Tibial artery (tissue), 4 donors: ENCODE results near the gene DNAAF3.

ENCODE experiments used
- DNase-seq, 2 donors: peaks; one replicate each; pipeline ENCODE4 v3.0.0-alpha.2; 2019
- H3K27ac ChIP-seq, 2 donors: fragments of 200-600 bp; sonication (generic) in 1 of 2; 1 replicate in 1 of 2; 2 replicates in 1 of 2; pipeline ENCODE4 v1.5.1; 2018 to 2019; ENCODE audit warnings: mild to moderate bottlenecking in 1 of 2
- H3K27me3 ChIP-seq, 2 donors: fragments of 200-600 bp; sonication (generic) in 1 of 2; one replicate each; pipeline versions ENCODE4 v1.5.1 to v1.6.0; 2016 to 2019
- H3K36me3 ChIP-seq, 3 donors: fragments of 200-600 bp; sonication (generic) in 2 of 3; one replicate each; pipeline ENCODE4 v1.5.1; 2016 to 2019; ENCODE audit warnings: mild to moderate bottlenecking in 2 of 3
- H3K4me1 ChIP-seq, 4 donors: fragments of 200-600 bp; sonication (generic) in 2 of 4; 1 replicate in 3 of 4; 2 replicates in 1 of 4; pipeline ENCODE4 v1.5.1; 2016 to 2019
- H3K4me3 ChIP-seq, 2 donors: fragments of 200-600 bp; sonication (generic) in 1 of 2; 1 replicate in 1 of 2; 2 replicates in 1 of 2; pipeline ENCODE4 v1.5.1; 2018 to 2019; ENCODE audit warnings: mild to moderate bottlenecking in 2 of 2
- H3K9me3 ChIP-seq, 3 donors: fragments of 200-600 bp; sonication (generic) in 1 of 3; one replicate each; pipeline ENCODE4 v1.5.1; 2016 to 2019
- intact Hi-C: fragments of 100-400 bp; cut with DNase I; formaldehyde crosslinking; loops from one replicate; pipeline ENCODE4 v1.15.0; 2023; ENCODE audit warnings: low total_unique reads
- TF ChIP-seq, protein P1 (sequence below), 2 experiments: fragments of 200-600 bp in 1 of 2; fragments of 450-650 bp in 1 of 2; IDR thresholded peaks; one replicate each; pipeline ENCODE4 v1.5.1; 2017 to 2019; ENCODE audit warnings: antibody characterized with exemption in 2 of 2, mild to moderate bottlenecking in 1 of 2, moderate library complexity in 1 of 2

The DNAAF3 gene

DNA sequence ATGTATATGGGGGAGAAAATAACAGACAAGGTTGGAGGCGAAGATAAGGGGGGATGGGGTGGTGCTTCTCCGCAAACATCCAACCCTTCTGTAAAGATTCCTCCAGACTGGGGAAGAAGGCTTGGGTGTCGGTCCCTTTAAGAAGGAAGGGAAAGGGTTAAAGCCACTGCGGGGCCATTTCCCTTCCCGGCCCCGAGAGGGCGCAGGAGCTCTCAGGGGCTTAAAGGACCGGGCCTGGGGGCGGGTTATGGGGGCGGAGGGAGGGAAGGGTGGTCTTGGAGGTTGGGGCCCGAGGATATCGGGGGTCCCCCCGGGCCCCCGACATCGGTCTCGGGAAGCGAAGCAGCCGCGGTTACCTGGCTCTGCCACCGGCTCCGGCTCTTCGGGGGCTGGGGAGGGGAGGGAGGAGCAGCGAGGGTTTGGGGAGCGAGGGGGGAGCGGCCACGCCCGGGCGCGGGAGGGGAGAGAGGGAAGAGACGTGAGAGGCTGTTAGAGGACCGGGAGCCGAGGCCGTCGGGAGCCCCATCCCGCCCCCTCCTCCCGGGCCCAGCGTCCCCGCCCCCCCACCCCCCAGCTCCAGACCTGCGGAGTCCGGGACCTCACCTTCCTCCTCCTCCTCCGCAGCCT is 20.2 kb downstream of the DNAAF3 start:
- H3K4me3 ChIP-seq: no peak overlapping the region

GRCh38 chr19:55145232-55145631 is 21.2 kb downstream of the DNAAF3 start:
- peaks cover 7 to 97% of the 10 kb centered on the region in 2 donors for H3K27me3 ChIP-seq
- peaks cover 0 to 19% (median 4%) of the 10 kb centered on the region in 4 donors for H3K4me1 ChIP-seq
- no peak overlapping the region for H3K4me3 ChIP-seq
- TF ChIP-seq, protein P1, sequence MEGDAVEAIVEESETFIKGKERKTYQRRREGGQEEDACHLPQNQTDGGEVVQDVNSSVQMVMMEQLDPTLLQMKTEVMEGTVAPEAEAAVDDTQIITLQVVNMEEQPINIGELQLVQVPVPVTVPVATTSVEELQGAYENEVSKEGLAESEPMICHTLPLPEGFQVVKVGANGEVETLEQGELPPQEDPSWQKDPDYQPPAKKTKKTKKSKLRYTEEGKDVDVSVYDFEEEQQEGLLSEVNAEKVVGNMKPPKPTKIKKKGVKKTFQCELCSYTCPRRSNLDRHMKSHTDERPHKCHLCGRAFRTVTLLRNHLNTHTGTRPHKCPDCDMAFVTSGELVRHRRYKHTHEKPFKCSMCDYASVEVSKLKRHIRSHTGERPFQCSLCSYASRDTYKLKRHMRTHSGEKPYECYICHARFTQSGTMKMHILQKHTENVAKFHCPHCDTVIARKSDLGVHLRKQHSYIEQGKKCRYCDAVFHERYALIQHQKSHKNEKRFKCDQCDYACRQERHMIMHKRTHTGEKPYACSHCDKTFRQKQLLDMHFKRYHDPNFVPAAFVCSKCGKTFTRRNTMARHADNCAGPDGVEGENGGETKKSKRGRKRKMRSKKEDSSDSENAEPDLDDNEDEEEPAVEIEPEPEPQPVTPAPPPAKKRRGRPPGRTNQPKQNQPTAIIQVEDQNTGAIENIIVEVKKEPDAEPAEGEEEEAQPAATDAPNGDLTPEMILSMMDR (IDR thresholded peaks at IDR 0.05): no peak
- no peak overlapping the region for H3K27ac ChIP-seq
- no peaks in the 10 kb centered on the region for H3K36me3 ChIP-seq
- intact Hi-C loops: loop anchor here (5.0 kb wide), 1 partner anchor 357 kb away; no protein-coding TSS in a partner anchor
- DNase-seq: no peak
- H3K9me3 ChIP-seq: no peaks in the 10 kb centered on the region

More for the DNA sequence above, 20.2 kb downstream of the DNAAF3 start:
- no peaks in the 10 kb centered on the region for H3K36me3 ChIP-seq
- DNase-seq: no peak
- no peaks in the 10 kb centered on the region for H3K9me3 ChIP-seq
- peaks cover 0 to 18% (median 4%) of the 10 kb centered on the region in 4 donors for H3K4me1 ChIP-seq
- H3K27ac ChIP-seq: no peak overlapping the region
- intact Hi-C loops: loop anchor here (5.0 kb wide), 1 partner anchor 356 kb away; no protein-coding TSS in a partner anchor
- TF ChIP-seq, protein P1 (IDR thresholded peaks at IDR 0.05): no peak
- H3K27me3 ChIP-seq: peaks cover 7 to 95% of the 10 kb centered on the region in 2 donors

- Histone ChIP-seq H3K27me3 (peaks cover 7 to 98% of the 10 kb centered on the region in 2 donors), H3K4me3 (no peak overlapping the region), H3K36me3 (no peaks in the 10 kb centered on the region), H3K4me1 (peaks cover 0 to 19% (median 4%) of the 10 kb centered on the region in 4 donors), H3K9me3 (no peaks in the 10 kb centered on the region), H3K27ac (no peak overlapping the region)
- DNase-seq: no peak
- intact Hi-C loops: no loop called here
- TF ChIP-seq, protein P1 (IDR thresholded peaks at IDR 0.05): no peak
Measured at GRCh38 chr19:55141696-55142095, 24.7 kb downstream of the DNAAF3 start.

- Histone ChIP-seq H3K4me3 (no peak overlapping the region), H3K36me3 (no peaks in the 10 kb centered on the region), H3K9me3 (no peaks in the 10 kb centered on the region), H3K27ac (no peak overlapping the region), H3K27me3 (peaks cover 0 to 95% of the 10 kb centered on the region in 2 donors), H3K4me1 (peaks cover 0 to 6% (median 0%) of the 10 kb centered on the region in 4 donors)
- intact Hi-C loops: no loop called here
- DNase-seq: no peak
- TF ChIP-seq, protein P1 (IDR thresholded peaks at IDR 0.05): no peak
Measured at GRCh38 chr19:55137915-55138314, 28.5 kb downstream of the DNAAF3 start.

- Histone ChIP-seq H3K27me3 (peaks cover 0 to 90% of the 10 kb centered on the region in 2 donors), H3K4me3 (no peak overlapping the region), H3K4me1 (peaks cover 0 to 5% (median 0%) of the 10 kb centered on the region in 4 donors), H3K9me3 (no peaks in the 10 kb centered on the region), H3K27ac (no peak overlapping the region), H3K36me3 (no peaks in the 10 kb centered on the region)
- intact Hi-C loops: no loop called here
- TF ChIP-seq, protein P1 (IDR thresholded peaks at IDR 0.05): no peak
- DNase-seq: no peak
Measured at GRCh38 chr19:55136399-55137102, 29.9 kb downstream of the DNAAF3 start.
